ENCODE results near the gene CTRB2.
"Not testable (repeated sequence)": the region's sequence is repeated elsewhere in the genome, so short reads cannot be mapped to it uniquely, and the experiment has no call there.

Gene CTRB2

GRCh38 chr16:75225678-75226515 is 18.9 kb upstream of the CTRB2 start:
- DNase-seq, result no peak

GRCh38 chr16:75225092-75225491 is 18.1 kb upstream of the CTRB2 start:
- no peak for DNase-seq

DNA sequence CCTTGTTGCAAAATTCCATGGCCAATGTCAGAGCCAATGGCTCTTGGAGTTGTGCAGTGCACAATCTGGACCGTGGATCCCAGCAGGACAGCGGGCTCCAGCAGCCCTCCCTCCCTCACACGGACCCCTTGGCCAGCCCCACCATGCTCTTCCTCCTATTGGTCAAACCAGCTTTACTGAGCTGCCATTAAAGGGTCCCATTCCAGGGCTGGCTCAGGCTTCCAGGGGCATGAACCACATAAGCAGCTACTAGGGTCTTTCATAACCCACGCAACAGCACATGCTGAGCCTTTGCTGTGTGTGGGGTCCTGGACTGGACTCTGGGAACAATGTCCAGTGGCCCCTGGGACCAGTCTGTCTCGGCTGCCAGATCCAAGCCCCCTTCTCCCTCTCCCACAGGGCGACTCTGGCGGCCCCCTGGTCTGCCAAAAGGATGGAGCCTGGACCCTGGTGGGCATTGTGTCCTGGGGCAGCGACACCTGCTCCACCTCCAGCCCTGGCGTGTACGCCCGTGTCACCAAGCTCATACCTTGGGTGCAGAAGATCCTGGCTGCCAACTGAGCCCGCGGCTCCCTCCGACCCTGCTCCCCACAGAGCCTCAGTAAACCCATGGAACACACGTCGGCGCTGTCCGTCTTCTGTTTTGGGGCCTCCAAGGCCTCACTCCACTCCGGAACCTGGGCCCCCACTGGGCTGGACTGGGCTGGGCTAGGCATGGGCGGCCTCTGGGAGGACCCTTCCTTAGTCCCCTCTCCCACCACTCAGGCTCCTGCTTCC is 17.5 kb upstream of the CTRB2 start:
- no peak for DNase-seq

DNA sequence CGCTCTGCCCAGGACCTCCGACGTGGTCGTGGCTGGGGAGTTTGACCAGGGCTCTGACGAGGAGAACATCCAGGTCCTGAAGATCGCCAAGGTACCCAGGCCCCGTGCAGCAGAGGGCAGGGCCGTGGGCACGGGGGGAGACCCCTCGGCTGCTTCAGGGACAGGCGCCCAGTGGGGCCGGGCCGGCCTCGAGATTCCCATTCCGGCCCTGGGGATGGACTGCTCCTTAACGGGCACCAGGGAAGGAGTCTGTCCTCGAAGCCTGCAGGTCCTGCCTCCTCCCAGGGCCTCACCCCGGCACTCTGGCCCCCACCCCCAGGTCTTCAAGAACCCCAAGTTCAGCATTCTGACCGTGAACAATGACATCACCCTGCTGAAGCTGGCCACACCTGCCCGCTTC is 16.2 kb upstream of the CTRB2 start:
- not testable (repeated sequence) for DNase-seq

- no peak for DNase-seq
These were observed 15.4 kb upstream of the CTRB2 start for GRCh38 chr16:75222271-75222783.

GRCh38 chr16:75219838-75220237 is 12.9 kb upstream of the CTRB2 start:
- no peak for DNase-seq

DNA sequence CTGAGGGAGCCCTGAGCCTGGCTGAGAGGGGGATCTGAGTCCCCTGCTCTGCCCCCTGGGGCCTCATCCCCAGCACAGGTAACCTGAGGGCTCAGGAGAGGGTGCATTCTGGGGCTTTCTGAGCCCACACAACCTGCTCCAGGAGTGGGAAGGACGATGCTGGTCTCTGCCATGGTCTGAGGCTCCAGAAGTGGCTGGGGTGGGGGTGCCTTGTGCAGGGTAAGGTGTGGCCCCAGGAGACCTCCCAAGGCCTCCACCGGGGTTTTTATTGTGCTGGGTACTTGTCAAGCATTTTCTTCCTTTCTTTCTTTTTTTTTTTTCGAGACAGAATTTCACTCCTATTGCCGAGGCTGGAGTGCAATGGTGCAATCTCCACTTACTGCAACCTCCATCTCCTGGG is 12.1 kb upstream of the CTRB2 start:
- no peak for DNase-seq

DNA sequence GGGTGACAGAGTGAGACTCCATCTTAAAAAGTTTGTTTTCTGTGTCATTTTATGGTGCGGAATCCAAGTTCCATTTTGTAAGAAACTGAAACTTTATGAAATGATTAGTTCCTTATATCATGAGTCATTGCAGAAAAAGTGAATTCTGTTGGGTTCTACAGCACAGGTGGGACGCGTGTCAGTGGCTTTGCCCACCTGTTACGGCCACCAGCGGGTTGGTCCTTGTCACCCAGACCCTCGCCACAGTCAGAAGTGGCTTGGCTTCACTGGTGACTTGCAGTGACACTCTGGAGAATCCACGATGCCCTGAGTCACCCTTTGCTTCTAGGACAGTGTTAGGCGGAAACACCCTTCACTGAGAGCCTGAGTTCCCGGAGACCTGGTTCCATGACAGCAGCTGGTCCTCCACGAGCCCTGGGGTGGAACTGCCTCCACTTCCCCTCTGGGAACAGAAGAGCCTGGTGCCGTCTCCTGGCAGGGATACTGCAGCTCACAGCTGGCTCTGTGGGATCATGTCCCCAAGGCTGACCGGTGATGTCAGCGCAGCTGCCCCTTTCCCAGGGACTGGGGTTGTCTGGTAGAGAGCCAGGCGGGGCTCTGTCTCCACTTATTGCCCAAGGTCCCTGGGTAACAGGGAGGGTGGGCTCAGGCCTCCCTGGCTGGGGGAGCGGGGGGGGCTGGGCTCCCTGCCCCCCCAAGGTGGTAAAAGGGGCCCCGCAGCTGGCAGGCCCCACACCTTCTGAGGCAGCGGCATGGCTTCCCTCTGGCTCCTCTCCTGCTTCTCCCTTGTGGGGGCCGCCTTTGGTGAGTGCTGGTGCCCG is 11.5 kb upstream of the CTRB2 start, which contains the start of gene CTRB1:
Gene CTRB1, plus strand, starts transcription at position 733 of the 821 bp plus-strand sequence. Its CDS starts 20 bp downstream, at position 753.
- DNase-seq, result no peak

DNA sequence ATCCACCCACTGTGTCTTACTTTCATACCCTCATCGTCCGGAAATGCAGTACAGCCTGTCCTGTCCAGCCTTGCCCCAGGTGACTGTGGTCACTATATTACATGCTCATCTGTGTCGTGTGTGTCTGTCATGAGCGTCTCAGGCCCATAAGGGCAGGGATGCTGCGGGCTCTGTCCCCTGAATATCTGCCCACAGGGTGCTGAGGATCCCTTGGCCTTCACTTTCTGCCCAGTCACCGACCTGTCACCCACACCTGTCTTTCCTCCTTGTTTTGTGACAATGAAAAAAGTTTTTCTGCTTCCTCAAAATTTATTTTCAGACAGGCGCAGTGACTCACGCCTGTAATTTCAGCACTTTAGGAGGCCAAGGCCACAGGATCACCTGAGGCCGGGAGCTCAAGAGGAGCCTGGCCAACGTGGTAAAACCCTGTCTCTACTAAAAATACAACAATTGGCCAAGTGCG is 10.5 kb upstream of the CTRB2 start:
- DNase-seq, result no peak

DNA sequence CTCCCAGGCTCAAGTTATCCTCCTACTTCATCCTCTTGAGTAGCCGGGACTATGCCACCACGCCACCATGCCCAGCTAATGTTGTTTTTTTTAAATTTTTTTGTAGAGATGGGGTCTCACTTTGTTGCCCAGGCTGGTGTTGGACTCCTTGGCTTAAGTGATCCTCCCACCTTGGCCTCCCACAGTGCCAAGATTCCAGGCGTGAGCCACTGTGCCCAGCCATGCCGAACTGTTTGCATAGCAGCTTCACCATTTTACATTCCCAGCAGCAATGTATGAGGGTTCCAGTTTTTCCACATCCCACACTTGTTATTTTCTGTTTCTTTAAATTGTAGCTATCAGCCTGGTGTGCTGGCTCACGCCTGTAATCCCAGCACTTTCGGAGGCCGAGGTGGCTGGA is 9.6 kb upstream of the CTRB2 start:
- no peak for DNase-seq

- no peak for DNase-seq
These were observed 9.2 kb upstream of the CTRB2 start for GRCh38 chr16:75216127-75216526.

GRCh38 chr16:75211286-75211685 is 4.3 kb upstream of the CTRB2 start:
- not testable (repeated sequence) for DNase-seq

- DNase-seq, result no peak
These were observed 3.0 kb upstream of the CTRB2 start for GRCh38 chr16:75209944-75210343.

GRCh38 chr16:75209514-75209913 is 2.6 kb upstream of the CTRB2 start:
- DNase-seq, result not testable (repeated sequence)

- no peak for DNase-seq
These were observed 2.0 kb upstream of the CTRB2 start for GRCh38 chr16:75208861-75209505.

DNA sequence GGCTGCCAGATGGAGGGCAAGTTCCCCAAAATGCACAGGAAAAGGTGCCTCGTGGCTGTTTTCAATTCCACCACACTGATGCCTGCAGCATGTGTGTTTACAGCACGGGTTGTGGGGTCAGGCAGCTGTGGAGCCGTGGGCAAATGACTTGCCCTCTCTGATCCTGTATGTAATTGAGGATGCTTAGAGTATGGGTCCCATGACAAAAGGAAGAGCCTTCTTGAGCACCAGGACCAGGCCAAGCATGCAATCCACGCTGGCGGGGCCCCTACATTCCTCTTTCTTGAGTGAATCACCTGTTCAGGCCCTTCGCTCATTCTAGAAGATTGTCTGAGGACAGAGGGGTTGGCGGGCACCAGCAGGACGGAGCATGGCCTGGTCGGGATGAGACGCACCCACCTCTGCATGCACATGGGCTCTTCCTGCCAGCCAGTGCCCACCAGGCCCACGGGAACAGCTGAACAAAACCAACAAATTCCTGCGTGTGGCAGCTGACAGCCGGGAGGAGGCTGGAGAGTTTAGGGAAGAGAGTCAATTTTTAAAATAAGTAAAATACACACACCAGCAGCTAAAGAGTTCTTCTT is 1.4 kb upstream of the CTRB2 start:
- DNase-seq, result no peak

- no peak for DNase-seq
These were observed 870 bp upstream of the CTRB2 start for GRCh38 chr16:75207831-75208230.

- DNase-seq, result not testable (repeated sequence)
These were observed 806 bp downstream of the CTRB2 start for GRCh38 chr16:75205961-75206748.

- DNase-seq, result not testable (repeated sequence)
These were observed 1.5 kb downstream of the CTRB2 start for GRCh38 chr16:75205438-75205837.

- DNase-seq, result not testable (repeated sequence)
These were observed 2.1 kb downstream of the CTRB2 start for GRCh38 chr16:75204905-75205304.

GRCh38 chr16:75204410-75204758 is 2.6 kb downstream of the CTRB2 start:
- DNase-seq, result no peak

All from effector CD4-positive, alpha-beta T cell (primary cell).